ENCODE data around the gene GINS1. TPM values are rescaled to one million over a fixed set of nuclear protein-coding genes. Genes with fewer than 3 reads are reported as not detected.
A peak's percentile ranks its signal among the peaks of the same experiment; 100 is the strongest.

Gene GINS1
- total RNA-seq, 1 experiment from 2014 or later: 30.4 TPM

GRCh38 chr20:25360631-25361286 lies 46.7 kb upstream of the GINS1 start:
- intact Hi-C loops (cut with micrococcal nuclease): no loop called here
- H4K20me1 ChIP-seq (ENCODE audit: insufficient read depth): no peaks in the 10 kb centered on the region
- peaks cover 10% of the 10 kb centered on the region; the same call in 1 of the 2 replicates for H3K79me2 ChIP-seq (ENCODE audit: insufficient read depth, low read length)
- ATAC-seq: peak; percentile 40; the same call in 1 of the 2 replicates
- DNase-seq (ENCODE audit: low read depth, low spot score): no peak
- H3K9me3 ChIP-seq (ENCODE audit: control insufficient read depth in 1 of 2, insufficient read depth in 1 of 2, low read depth in 1 of 2, low read length in 2 of 2): peaks cover 0 to 6% of the 10 kb centered on the region in 2 experiments; a peak in 1 of 4 replicates
- no peak overlapping the region for H2AFZ ChIP-seq (ENCODE audit: low read depth, low read length, poor library complexity, severe bottlenecking)
- RAD21 ChIA-PET (ENCODE audit: low non-redundant PET in 1 of 2, low total read pairs in 2 of 2, uncharacterized antibody in 2 of 2, unreplicated experiment in 2 of 2): no interaction called here
- H3K27ac ChIP-seq (ENCODE audit: low read depth, low read length): no peak overlapping the region
- BruUV-seq (replicated peaks): no TSS peak
- CTCF ChIA-PET: no interaction called here
- no peaks in the 10 kb centered on the region for H3K36me3 ChIP-seq (ENCODE audit: control insufficient read depth in 1 of 2, insufficient read depth in 2 of 2, low read length in 2 of 2)
- H3K4me3 ChIP-seq (replicated peaks in 1 of 2; ENCODE audit: low read depth in 1 of 2, low read length in 2 of 2): no peak overlapping the region
- H3K27me3 ChIP-seq (ENCODE audit: insufficient read depth, low read length): no peaks in the 10 kb centered on the region
- H3K4me2 ChIP-seq (ENCODE audit: low read length): peak overlapping the region; percentile 22
- H3K9ac ChIP-seq (ENCODE audit: low read length): no peak overlapping the region
- POLR2A ChIA-PET: no interaction called here
- peaks cover 12 to 29% of the 10 kb centered on the region in 2 experiments for H3K4me1 ChIP-seq (ENCODE audit: control insufficient read depth in 1 of 2, insufficient read depth in 2 of 2, low read length in 2 of 2)
- TF ChIP-seq CBX3 (IDR thresholded peaks at IDR 0.05; ENCODE audit: low read depth) (no peak), SRF (IDR thresholded peaks at IDR 0.05; ENCODE audit: low read depth) (no peak), TCF7L2 (IDR thresholded peaks at IDR 0.05; ENCODE audit: borderline replicate concordance, extremely low read depth, insufficient read depth, insufficient read length) (no peak), POLR2A (IDR thresholded peaks at IDR 0.05; ENCODE audit: borderline replicate concordance, extremely low read depth, insufficient read depth, insufficient read length) (no peak), ELF1 (IDR thresholded peaks at IDR 0.05; ENCODE audit: borderline replicate concordance, low read depth) (no peak), ATF3 (IDR thresholded peaks at IDR 0.05) (no peak), EZH2phosphoT487 (IDR thresholded peaks at IDR 0.05; ENCODE audit: borderline replicate concordance) (no peak), CEBPB (IDR thresholded peaks at IDR 0.05; ENCODE audit: low read depth) (no peak), SIN3A (IDR thresholded peaks at IDR 0.05; ENCODE audit: low read depth) (no peak), ZBTB33 (IDR thresholded peaks at IDR 0.05; ENCODE audit: extremely low read depth, insufficient replicate concordance, low read length) (no peak), RAD21 (IDR thresholded peaks at IDR 0.05; ENCODE audit: low read depth) (no peak), SP1 (IDR thresholded peaks at IDR 0.05; ENCODE audit: low read depth) (no peak), ZNF274 (IDR thresholded peaks at IDR 0.05; ENCODE audit: low read depth, low read length) (no peak), POLR2AphosphoS5 (IDR thresholded peaks at IDR 0.05; ENCODE audit: low read depth, low read length) (no peak), ZFX (IDR thresholded peaks at IDR 0.05) (no peak), FOSL1 (IDR thresholded peaks at IDR 0.05; ENCODE audit: low read depth) (no peak)
- H3K9me2 ChIP-seq (ENCODE audit: insufficient read depth): no peaks in the 10 kb centered on the region

Data from HCT116 (cell line).